Measurements from ENCODE around the gene BSN.
A peak's percentile ranks its signal among the peaks of the same experiment; 100 is the strongest.
"Not testable (repeated sequence)": the region's sequence is repeated elsewhere in the genome, so short reads cannot be mapped to it uniquely, and the experiment has no call there.

BSN gene

GRCh38 chr3:49680493-49681231 lies 126.4 kb downstream of the BSN start:
- no peak for DNase-seq

DNA sequence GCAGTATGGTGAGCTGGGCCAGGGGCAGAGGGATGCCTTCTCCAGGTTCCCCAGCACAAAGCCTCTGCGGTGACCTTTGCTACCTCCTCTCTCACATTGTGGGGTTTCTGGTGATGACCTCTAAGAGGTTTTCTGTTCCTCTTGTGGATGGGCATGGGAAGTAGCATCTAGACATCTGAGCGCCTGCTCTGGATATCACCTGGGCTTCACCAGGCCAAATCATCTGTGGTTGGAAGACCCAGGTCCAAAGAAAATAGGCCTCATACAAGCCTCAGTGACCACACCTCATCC lies 126.9 kb downstream of the BSN start:
- no peak for DNase-seq

- DNase-seq: no peak
Observed at GRCh38 chr3:49681543-49681942, 127.3 kb downstream of the BSN start.

- no peak for DNase-seq
Observed at GRCh38 chr3:49683162-49683561, 128.9 kb downstream of the BSN start.

DNA sequence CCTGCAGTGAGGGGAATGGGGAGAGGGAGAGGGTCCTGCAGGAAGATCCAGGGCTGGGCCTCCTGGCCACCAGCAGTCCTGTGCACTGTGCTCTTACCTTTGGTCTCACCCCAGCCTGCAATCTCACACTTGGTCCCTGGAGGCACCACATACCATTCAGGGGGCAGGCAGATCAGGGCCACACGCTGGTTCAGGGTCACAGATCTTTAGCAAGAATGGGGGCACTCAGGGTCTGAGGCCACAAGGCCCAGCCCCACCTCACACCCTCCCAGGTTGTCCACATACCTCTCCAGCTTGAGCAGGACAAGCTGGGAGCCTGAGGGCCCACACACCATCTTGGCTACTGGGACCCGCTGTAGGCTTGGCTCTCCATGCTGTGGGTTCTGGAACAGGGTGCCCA lies 130.2 kb downstream of the BSN start:
- not testable (repeated sequence) for DNase-seq

DNA sequence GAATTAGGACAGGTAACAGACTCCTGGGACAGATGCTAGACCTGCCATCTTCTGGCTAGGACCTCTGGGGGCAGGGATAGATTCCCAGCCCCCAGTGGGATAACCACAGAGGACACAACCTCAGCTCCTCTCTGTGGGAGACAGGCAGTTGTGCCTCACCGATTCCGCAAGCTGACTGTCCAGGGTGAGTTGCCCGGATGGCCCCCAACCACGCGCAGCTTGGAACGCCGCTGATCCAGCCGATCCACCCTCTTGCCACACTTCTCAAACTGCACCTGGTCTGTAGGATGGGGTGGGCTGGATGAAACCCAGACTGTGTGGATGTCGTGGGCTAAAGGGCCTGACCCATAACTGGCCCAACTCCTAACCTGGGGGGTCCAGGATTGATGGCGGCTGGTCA lies 130.8 kb downstream of the BSN start:
- not testable (repeated sequence) for DNase-seq

GRCh38 chr3:49685846-49686245 lies 131.6 kb downstream of the BSN start:
- not testable (repeated sequence) for DNase-seq

GRCh38 chr3:49686346-49686745 lies 132.1 kb downstream of the BSN start:
- DNase-seq: not testable (repeated sequence)

- not testable (repeated sequence) for DNase-seq
Observed at GRCh38 chr3:49686769-49687423, 132.6 kb downstream of the BSN start.

DNA sequence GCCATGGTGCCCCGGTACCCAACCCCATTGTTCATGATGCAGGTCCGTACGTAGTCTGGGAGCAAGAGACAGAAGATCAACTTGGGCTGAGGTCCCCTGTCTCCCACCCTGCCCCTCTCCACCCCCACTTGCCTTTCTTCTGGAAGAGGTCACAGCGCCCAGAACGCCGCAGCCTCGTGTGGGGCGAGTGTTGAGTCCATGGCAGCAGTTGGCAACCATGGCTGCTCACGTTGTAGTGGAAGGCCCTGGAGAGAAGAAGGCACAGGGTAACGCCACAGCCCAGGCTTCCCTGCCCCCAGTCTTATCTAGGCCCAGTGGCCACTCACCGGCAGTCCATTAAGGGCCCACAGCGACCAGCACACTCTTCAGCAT lies 133.1 kb downstream of the BSN start:
- DNase-seq: not testable (repeated sequence)

DNA sequence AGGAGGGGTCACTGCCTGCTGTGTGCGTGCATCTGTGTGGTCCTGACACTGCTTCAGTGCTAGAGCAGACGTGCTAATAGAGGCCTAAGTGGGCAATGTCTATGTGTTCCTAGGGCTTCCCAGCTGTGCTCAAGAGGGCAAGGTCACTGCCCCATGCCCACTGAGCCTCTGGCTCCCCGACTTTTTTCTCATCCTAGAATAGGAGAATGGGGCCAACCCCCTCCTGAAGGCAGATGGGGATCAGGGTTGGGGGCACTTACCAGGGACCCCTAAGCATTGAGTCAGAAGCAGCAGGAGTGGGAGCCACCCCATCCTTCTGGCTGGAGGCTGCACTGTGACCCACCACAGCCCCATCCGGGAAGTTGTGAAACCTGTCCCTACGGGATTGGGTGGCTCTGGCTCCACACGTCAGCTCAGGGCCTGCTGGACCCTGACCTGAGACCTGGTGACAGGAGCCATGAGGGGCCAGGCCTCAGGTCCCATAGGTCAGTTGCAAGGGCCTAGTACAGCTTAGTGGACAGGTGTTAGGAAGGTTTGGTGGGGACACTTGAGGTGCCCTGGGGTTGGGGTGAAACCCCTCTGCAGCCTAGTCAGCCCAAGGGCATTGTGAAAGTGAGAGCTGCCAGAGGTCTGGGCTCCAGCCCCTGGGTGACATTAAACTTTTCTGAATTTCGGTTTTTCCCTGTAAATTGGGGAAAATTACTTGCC lies 134.2 kb downstream of the BSN start:
- not testable (repeated sequence) for DNase-seq

DNA sequence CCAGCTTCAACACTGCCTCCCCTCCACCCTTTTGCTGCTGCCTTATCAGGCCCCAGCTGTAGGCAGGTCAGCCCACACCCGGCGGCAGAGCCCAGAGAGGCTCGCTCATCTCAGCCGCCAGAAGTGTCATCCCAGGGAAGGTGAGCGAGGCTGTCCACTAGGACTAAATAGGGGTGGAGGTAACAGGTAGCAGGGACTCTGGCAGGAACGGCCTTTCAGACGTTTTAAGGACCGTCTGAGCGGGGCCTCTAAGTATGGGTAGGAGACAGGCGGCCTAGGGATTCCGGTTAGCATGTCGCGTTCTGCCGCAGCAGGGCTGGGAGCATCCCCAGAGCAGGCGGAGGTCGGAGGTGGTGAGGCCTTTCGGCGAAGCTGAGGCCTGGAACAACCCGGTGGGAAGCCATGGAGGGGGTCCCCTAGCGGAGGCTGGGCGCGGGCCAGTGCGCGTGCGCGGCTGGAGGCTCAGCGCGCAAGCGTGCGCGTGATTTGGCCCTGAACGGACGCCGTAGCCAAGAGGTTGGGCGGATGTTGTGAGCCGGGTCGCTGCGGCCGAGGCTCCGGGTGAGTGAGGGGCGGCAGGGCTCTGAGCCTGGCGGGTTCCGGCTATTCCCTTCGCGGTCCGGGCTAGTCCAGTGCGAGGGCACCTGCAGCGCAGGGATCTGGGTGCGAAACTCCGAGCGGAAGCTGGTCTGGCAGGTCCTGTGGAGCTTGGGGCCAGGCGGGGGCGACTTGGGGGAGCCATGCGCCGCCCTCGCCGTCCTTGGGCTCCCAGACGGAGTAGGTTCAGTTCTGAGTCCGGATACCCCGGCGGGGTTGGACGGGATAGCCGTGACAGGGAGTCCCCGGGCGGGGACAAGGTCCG lies 135.0 kb downstream of the BSN start, which contains the start of the genes MST1 and RNF123:
MST1 (minus strand) TSS at position 429 of the 862 bp plus-strand sequence. CDS start 783 bp downstream, outside the sequence.
RNF123 (plus strand) TSS at position 512 of the 862 bp plus-strand sequence. CDS start 1,609 bp downstream, outside the sequence.
- peak; percentile 79 for DNase-seq

- not testable (repeated sequence) for DNase-seq
Observed at GRCh38 chr3:49689908-49690624, 135.8 kb downstream of the BSN start.

- DNase-seq: not testable (repeated sequence)
Observed at GRCh38 chr3:49690856-49691255, 136.6 kb downstream of the BSN start.

DNA sequence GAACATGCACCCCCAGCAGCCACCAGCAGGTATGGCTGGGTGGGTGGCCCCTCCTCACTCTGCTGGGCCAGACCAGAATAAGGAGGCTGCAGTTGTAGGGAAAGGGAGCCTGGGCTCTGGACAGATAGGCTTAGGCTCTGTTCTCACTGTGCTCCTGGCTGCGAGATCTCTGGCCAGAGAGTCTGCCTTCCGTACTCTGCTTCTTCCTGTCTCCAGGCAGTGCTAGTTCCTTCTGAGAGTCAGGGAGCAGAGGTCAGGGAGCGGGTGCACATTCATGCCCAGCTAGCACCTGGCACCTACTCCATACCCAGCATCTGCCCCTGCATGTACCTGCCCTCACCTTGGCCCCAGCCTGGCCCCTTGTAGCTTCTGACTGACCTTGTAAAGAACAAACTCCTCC lies 137.2 kb downstream of the BSN start:
- not testable (repeated sequence) for DNase-seq

DNA sequence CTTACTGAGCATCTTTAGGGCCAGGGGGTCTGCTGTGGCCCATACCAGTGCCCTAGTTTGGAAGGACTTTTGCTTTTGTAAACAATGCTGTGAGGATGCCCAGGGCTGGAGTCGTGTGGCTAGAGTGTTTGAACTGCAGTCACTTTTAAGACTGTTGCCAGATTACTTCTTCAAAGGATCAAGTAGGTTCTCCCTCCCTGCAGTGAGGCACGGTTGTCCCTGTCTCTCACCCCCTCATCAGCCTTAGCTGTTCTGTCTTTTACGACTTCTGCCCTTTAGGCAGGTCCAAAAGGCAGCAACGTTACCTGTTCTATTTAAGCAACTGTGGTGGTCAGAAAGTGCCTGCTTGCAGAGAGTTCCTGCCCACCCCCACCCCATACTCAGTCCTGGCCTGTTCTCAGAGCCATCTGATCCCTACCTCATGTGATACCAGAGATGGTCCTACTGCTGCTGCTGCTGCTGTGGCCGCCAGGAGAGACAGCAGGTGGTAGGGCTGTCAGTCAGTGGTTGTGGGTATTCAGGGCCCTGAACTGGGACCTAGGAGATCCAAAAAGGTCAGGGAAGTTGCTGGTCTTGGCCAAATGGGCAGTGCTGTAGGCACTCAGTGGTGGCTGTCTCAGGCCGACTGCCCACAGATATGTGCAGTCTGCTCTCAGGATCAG lies 140.3 kb downstream of the BSN start:
- DNase-seq: not testable (repeated sequence)

- DNase-seq: not testable (repeated sequence)
Observed at GRCh38 chr3:49695350-49696015, 141.2 kb downstream of the BSN start.

DNA sequence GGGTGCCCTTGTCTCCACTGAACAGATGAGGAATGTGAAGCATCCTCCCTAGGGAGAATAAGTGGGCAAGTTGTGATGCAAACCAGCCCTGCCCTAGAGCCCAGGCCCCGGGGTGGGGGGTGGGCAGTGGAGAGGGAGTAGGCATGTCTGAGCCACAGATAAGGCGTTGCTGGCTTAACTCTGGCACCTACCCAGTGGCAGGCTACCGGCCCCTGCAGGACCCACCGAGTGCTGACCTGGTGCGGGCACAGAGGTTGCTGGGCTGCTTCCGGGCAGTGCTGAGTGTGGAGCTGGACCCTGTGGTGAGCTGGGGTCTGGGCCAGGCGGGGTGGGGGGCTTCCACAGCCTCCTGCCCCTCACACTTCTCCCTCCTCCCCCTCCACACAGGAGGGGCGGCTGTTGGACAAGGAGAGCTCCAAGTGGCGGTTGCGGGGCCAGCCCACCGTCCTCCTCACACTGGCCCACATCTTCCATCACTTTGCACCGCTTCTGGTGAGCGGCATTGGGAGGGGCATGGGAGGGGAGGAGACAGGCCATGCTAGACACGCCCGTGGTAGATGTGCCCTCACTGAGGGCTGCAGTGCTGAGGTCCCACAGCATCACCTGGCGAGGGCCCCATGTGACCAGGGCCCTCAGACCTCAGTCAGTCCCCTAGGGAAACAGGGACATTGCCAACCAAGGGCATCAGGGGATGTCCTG lies 145.2 kb downstream of the BSN start:
- no peak for DNase-seq

GRCh38 chr3:49700014-49700413 lies 145.7 kb downstream of the BSN start:
- no peak for DNase-seq

- no peak for DNase-seq
Observed at GRCh38 chr3:49700453-49701128, 146.3 kb downstream of the BSN start.
